Activated CD4-positive, alpha-beta memory T cell treated with anti-CD3 and anti-CD28 coated beads for 36 hours (primary cell): ENCODE measurements around the gene PSMD3. TPM values are rescaled to one million over a fixed set of nuclear protein-coding genes. Genes with fewer than 3 reads are reported as not detected.
A peak's percentile ranks its signal among the peaks of the same experiment; 100 is the strongest.

Experiments used
- CTCF ChIA-PET: fragments of 350-600 bp; sonication (Branson Sonifier 250); formaldehyde crosslinking; loops from one replicate; lab custom pipeline; 2021; ENCODE audit warnings: antibody characterized with exemption, inconsistent platforms; lab: Charles Lee
- POLR2A ChIA-PET: fragments of 350-600 bp; sonication (Branson Sonifier 250); formaldehyde crosslinking; loops from one replicate; lab custom pipeline; 2021; ENCODE audit warnings: antibody characterized with exemption; lab: Charles Lee
- DNase-seq: peaks from one replicate; pipeline ENCODE4 v3.0.0-alpha.2; 2020
- H3K27ac Mint-ChIP-seq: one replicate; pipeline ENCODE4 v1.8.0; 2021; ENCODE audit warnings: mixed read lengths
- H3K27me3 Mint-ChIP-seq: one replicate; pipeline ENCODE4 v1.8.0; 2021; ENCODE audit warnings: mixed read lengths
- H3K36me3 Mint-ChIP-seq: one replicate; pipeline ENCODE4 v1.8.0; 2021; ENCODE audit warnings: mixed read lengths
- H3K4me1 Mint-ChIP-seq: one replicate; pipeline ENCODE4 v1.8.0; 2021; ENCODE audit warnings: low read depth, mixed read lengths
- H3K4me3 Mint-ChIP-seq: one replicate; pipeline ENCODE4 v1.8.0; 2021; ENCODE audit warnings: mild to moderate bottlenecking, mixed read lengths
- H3K9me3 Mint-ChIP-seq: one replicate; pipeline ENCODE4 v1.8.0; 2021; ENCODE audit warnings: mixed read lengths
- intact Hi-C: fragments of 100-400 bp; cut with micrococcal nuclease; formaldehyde crosslinking; loops from one replicate; pipeline ENCODE4 v1.15.1; 2023
- total RNA-seq, 2 experiments: library from RNA; stranded (reverse); gene quantifications; one replicate each; pipeline ENCODE4 v1.2.3, GENCODE V29; 2021

The PSMD3 gene
- total RNA-seq = 100 to 1,000 TPM; 120 to 124 TPM

GRCh38 chr17:39980351-39981206 is at the start of gene PSMD3:
Gene PSMD3 (plus strand): TSS chr17:39980807. CDS start chr17:39980971, 164 bp downstream.
- Mint-ChIP-seq H3K4me3 (peak within 1 kb of the TSS; percentile 95), H3K27ac (peak within 1 kb of the TSS; percentile 88), H3K36me3 (peaks cover 17% of the 10 kb centered on the region), H3K9me3 (no peaks in the 10 kb centered on the region), H3K4me1 (peaks cover 30% of the 10 kb centered on the region), H3K27me3 (peaks cover 6% of the 10 kb centered on the region)
- intact Hi-C loops = loop anchor here (1.0 to 5.0 kb wide), 10 partner anchors 21 to 358 kb away; partner anchors contain the start of genes LRRC3C and ORMDL3
- DNase-seq = peak; percentile 99
- ChIA-PET CTCF (interaction anchor here (0.5 to 4.8 kb wide), 39 partner anchors 9 to 587 kb away, joined by 3 to 77 read pairs (median 3); partner anchors contain the start of genes GSDMA, IKZF3, MED24 and MIEN1), POLR2A (interaction anchor here (0.5 to 1.6 kb wide), 14 partner anchors 40 to 359 kb away, joined by 3 to 6 read pairs (median 4); partner anchors contain the start of gene PGAP3)

GRCh38 chr17:39933912-39934311 is 46.7 kb upstream of the PSMD3 start:
- Mint-ChIP-seq H3K36me3 (no peaks in the 10 kb centered on the region), H3K27me3 (peaks cover 2% of the 10 kb centered on the region), H3K27ac (peak overlapping the region; percentile 20), H3K4me3 (no peak overlapping the region), H3K9me3 (no peaks in the 10 kb centered on the region), H3K4me1 (peaks cover 7% of the 10 kb centered on the region)
- intact Hi-C loops = no loop called here
- DNase-seq = no peak
- CTCF ChIA-PET = no interaction called here
- POLR2A ChIA-PET = no interaction called here

- CTCF ChIA-PET = no interaction called here
- DNase-seq = no peak
- peaks cover 2% of the 10 kb centered on the region for H3K27me3 Mint-ChIP-seq
- peak overlapping the region; percentile 20 for H3K27ac Mint-ChIP-seq
- H3K4me1 Mint-ChIP-seq = peaks cover 7% of the 10 kb centered on the region
- no peaks in the 10 kb centered on the region for H3K9me3 Mint-ChIP-seq
- POLR2A ChIA-PET = no interaction called here
- H3K36me3 Mint-ChIP-seq = no peaks in the 10 kb centered on the region
- intact Hi-C loops = no loop called here
- no peak overlapping the region for H3K4me3 Mint-ChIP-seq
These were observed 46.3 kb upstream of the PSMD3 start for GRCh38 chr17:39934324-39934723.

GRCh38 chr17:39935909-39936308 is 44.7 kb upstream of the PSMD3 start:
- no peak overlapping the region for H3K27ac Mint-ChIP-seq
- no peaks in the 10 kb centered on the region for H3K9me3 Mint-ChIP-seq
- no peaks in the 10 kb centered on the region for H3K36me3 Mint-ChIP-seq
- ChIA-PET POLR2A (no interaction called here), CTCF (no interaction called here)
- H3K4me3 Mint-ChIP-seq = no peak overlapping the region
- no peak for DNase-seq
- peaks cover 16% of the 10 kb centered on the region for H3K4me1 Mint-ChIP-seq
- intact Hi-C loops = no loop called here
- H3K27me3 Mint-ChIP-seq = peaks cover 2% of the 10 kb centered on the region

- H3K4me1 Mint-ChIP-seq = peaks cover 19% of the 10 kb centered on the region
- CTCF ChIA-PET = no interaction called here
- POLR2A ChIA-PET = interaction anchor here (1.0 to 1.1 kb wide), 2 partner anchors 9 to 16 kb away, joined by 3 read pairs; no protein-coding TSS in a partner anchor
- H3K4me3 Mint-ChIP-seq = no peak overlapping the region
- no peak overlapping the region for H3K27ac Mint-ChIP-seq
- DNase-seq = no peak
- intact Hi-C loops = no loop called here
- peaks cover 2% of the 10 kb centered on the region for H3K27me3 Mint-ChIP-seq
- H3K9me3 Mint-ChIP-seq = no peaks in the 10 kb centered on the region
- no peaks in the 10 kb centered on the region for H3K36me3 Mint-ChIP-seq
These were observed 43.2 kb upstream of the PSMD3 start for GRCh38 chr17:39937447-39937846.

- Mint-ChIP-seq H3K27ac (no peak overlapping the region), H3K27me3 (no peaks in the 10 kb centered on the region), H3K4me3 (no peak overlapping the region), H3K36me3 (no peaks in the 10 kb centered on the region), H3K4me1 (peaks cover 19% of the 10 kb centered on the region), H3K9me3 (no peaks in the 10 kb centered on the region)
- DNase-seq = no peak
- ChIA-PET POLR2A (interaction anchor here (1.0 to 1.1 kb wide), 2 partner anchors 10 to 17 kb away, joined by 3 read pairs; no protein-coding TSS in a partner anchor), CTCF (interaction anchor here (0.7 to 1.6 kb wide), 3 partner anchors 42 to 285 kb away, joined by 3 to 8 read pairs (median 3); partner anchors contain the start of gene PSMD3)
- intact Hi-C loops = no loop called here
These were observed 42.3 kb upstream of the PSMD3 start for GRCh38 chr17:39938140-39938869.

GRCh38 chr17:39939106-39939505 is 41.5 kb upstream of the PSMD3 start:
- no peak overlapping the region for H3K27ac Mint-ChIP-seq
- no peak for DNase-seq
- CTCF ChIA-PET = interaction anchor here (1.0 to 1.8 kb wide), 4 partner anchors 20 to 285 kb away, joined by 3 to 10 read pairs (median 6); partner anchors contain the start of gene PSMD3

GRCh38 chr17:39939588-39940419 is 40.8 kb upstream of the PSMD3 start:
- DNase-seq = peak; percentile 78
- peaks cover 19% of the 10 kb centered on the region for H3K4me1 Mint-ChIP-seq
- no peaks in the 10 kb centered on the region for H3K9me3 Mint-ChIP-seq
- no peaks in the 10 kb centered on the region for H3K36me3 Mint-ChIP-seq
- ChIA-PET POLR2A (interaction anchor here (0.6 to 1.1 kb wide), 2 partner anchors 41 to 159 kb away, joined by 3 to 4 read pairs; partner anchors contain the start of gene PSMD3), CTCF (interaction anchor here (1.3 to 1.8 kb wide), 4 partner anchors 18 to 67 kb away, joined by 4 to 10 read pairs (median 6); partner anchors contain the start of gene PSMD3)
- intact Hi-C loops = loop anchor here (1.0 kb wide), 1 partner anchor 40 kb away; the partner anchor contains the start of gene PSMD3
- H3K4me3 Mint-ChIP-seq = no peak overlapping the region
- no peaks in the 10 kb centered on the region for H3K27me3 Mint-ChIP-seq
- peak overlapping the region; percentile 46 for H3K27ac Mint-ChIP-seq

More at GRCh38 chr17:39939106-39939505, 41.5 kb upstream of the PSMD3 start:
- POLR2A ChIA-PET = interaction anchor here (0.6 kb wide), 1 partner anchor 159 kb away, joined by 4 read pairs; no protein-coding TSS in a partner anchor
- Mint-ChIP-seq H3K36me3 (no peaks in the 10 kb centered on the region), H3K9me3 (no peaks in the 10 kb centered on the region), H3K4me1 (peaks cover 19% of the 10 kb centered on the region), H3K4me3 (no peak overlapping the region), H3K27me3 (no peaks in the 10 kb centered on the region)
- intact Hi-C loops = no loop called here

- DNase-seq = no peak
- peaks cover 19% of the 10 kb centered on the region for H3K4me1 Mint-ChIP-seq
- ChIA-PET CTCF (interaction anchor here (0.6 kb wide), 1 partner anchor 290 kb away, joined by 3 read pairs; no protein-coding TSS in a partner anchor), POLR2A (no interaction called here)
- no peaks in the 10 kb centered on the region for H3K27me3 Mint-ChIP-seq
- no peak overlapping the region for H3K4me3 Mint-ChIP-seq
- H3K27ac Mint-ChIP-seq = no peak overlapping the region
- no peaks in the 10 kb centered on the region for H3K36me3 Mint-ChIP-seq
- intact Hi-C loops = no loop called here
- no peaks in the 10 kb centered on the region for H3K9me3 Mint-ChIP-seq
These were observed 36.8 kb upstream of the PSMD3 start for GRCh38 chr17:39943702-39944392.

GRCh38 chr17:39944393-39944711 is 36.3 kb upstream of the PSMD3 start:
- no peak for DNase-seq
- no peaks in the 10 kb centered on the region for H3K36me3 Mint-ChIP-seq
- no peaks in the 10 kb centered on the region for H3K27me3 Mint-ChIP-seq
- no peak overlapping the region for H3K27ac Mint-ChIP-seq
- POLR2A ChIA-PET = no interaction called here
- H3K9me3 Mint-ChIP-seq = no peaks in the 10 kb centered on the region
- H3K4me1 Mint-ChIP-seq = peaks cover 14% of the 10 kb centered on the region
- intact Hi-C loops = no loop called here
- CTCF ChIA-PET = no interaction called here
- H3K4me3 Mint-ChIP-seq = no peak overlapping the region
